HAP-1 (cell line): ENCODE data around the gene ALDH16A1.

Experiments used
- DNase-seq, 2 experiments: peaks; one replicate each; pipeline ENCODE4 v3.0.0-alpha.2; 2016 to 2020; ENCODE audit warnings: low spot score in 2 of 2
- H3K27me3 ChIP-seq: fragments of 250-450 bp; sonication (Bioruptor Pico); 2 replicates; pipeline ENCODE4 v1.5.1; 2020; ENCODE audit warnings: low read depth, mild to moderate bottlenecking, moderate library complexity
- H3K36me3 ChIP-seq: fragments of 250-450 bp; sonication (Bioruptor Pico); replicated peaks from 2 replicates; pipeline ENCODE4 v1.5.1; 2020; ENCODE audit warnings: mild to moderate bottlenecking
- H3K4me1 ChIP-seq: fragments of 250-450 bp; sonication (Bioruptor Pico); 2 replicates; pipeline ENCODE4 v1.5.1; 2020; ENCODE audit warnings: mild to moderate bottlenecking
- H3K4me3 ChIP-seq: fragments of 250-450 bp; sonication (Bioruptor Pico); 2 replicates; pipeline ENCODE4 v1.5.1; 2020; ENCODE audit warnings: mild to moderate bottlenecking, moderate library complexity
- H3K9me3 ChIP-seq: fragments of 250-450 bp; sonication (Bioruptor Pico); 2 replicates; pipeline ENCODE4 v1.5.1; 2020; ENCODE audit warnings: mild to moderate bottlenecking, moderate library complexity
- in situ Hi-C: fragments of 300-500 bp; cut with MboI; formaldehyde crosslinking; loops from 3 replicates; pipeline ENCODE4 v1.14.3; 2020; ENCODE audit warnings: low sequenced_read_pairs, inconsistent platforms, mixed read lengths

The ALDH16A1 gene

DNA sequence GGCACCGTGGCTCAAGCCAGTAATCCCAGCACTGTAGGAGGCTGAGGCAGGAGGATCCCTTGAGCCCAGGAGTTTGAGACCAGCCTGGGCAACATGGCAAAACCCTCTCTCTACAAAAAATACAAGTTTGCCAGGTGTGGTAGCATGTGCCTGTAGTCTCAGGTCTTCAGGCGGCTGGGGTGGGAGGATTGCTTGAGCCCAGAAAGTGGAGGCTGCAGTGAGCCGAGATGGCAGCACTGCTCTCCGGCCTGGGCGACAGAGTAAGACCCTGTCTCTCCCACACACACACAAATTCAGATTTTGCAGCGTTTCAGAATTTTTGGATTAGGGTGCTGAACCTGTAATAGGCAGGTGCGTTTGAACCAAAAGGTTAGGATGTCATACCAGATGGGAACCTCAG is 45.5 kb downstream of the ALDH16A1 start:
- peak overlapping the region; percentile 2; the same call in 1 of the 2 replicates for H3K4me3 ChIP-seq
- H3K9me3 ChIP-seq = no peaks in the 10 kb centered on the region
- peaks cover 24% of the 10 kb centered on the region for H3K4me1 ChIP-seq
- in situ Hi-C loops = loop anchor here (5.0 to 25.0 kb wide), 2 partner anchors 184 to 364 kb away; partner anchors contain the start of genes PNKP and PTOV1
- no peaks in the 10 kb centered on the region for H3K27me3 ChIP-seq
- peaks cover 41% of the 10 kb centered on the region for H3K36me3 ChIP-seq
- DNase-seq = no peak

- no peak overlapping the region for H3K4me3 ChIP-seq
- no peaks in the 10 kb centered on the region for H3K9me3 ChIP-seq
- H3K36me3 ChIP-seq = peaks cover 41% of the 10 kb centered on the region
- in situ Hi-C loops = loop anchor here (5.0 to 25.0 kb wide), 2 partner anchors 183 to 363 kb away; partner anchors contain the start of genes PNKP and PTOV1
- no peaks in the 10 kb centered on the region for H3K27me3 ChIP-seq
- H3K4me1 ChIP-seq = peaks cover 26% of the 10 kb centered on the region
- DNase-seq = no peak
Observed at GRCh38 chr19:49499030-49499670, 46.1 kb downstream of the ALDH16A1 start.

GRCh38 chr19:49502866-49503581 is 50.0 kb downstream of the ALDH16A1 start:
- H3K27me3 ChIP-seq = no peaks in the 10 kb centered on the region
- in situ Hi-C loops = no loop called here
- no peaks in the 10 kb centered on the region for H3K9me3 ChIP-seq
- H3K4me3 ChIP-seq = no peak overlapping the region
- peaks cover 14% of the 10 kb centered on the region for H3K4me1 ChIP-seq
- DNase-seq = peak; percentile 80
- H3K36me3 ChIP-seq = peaks cover 23% of the 10 kb centered on the region

DNA sequence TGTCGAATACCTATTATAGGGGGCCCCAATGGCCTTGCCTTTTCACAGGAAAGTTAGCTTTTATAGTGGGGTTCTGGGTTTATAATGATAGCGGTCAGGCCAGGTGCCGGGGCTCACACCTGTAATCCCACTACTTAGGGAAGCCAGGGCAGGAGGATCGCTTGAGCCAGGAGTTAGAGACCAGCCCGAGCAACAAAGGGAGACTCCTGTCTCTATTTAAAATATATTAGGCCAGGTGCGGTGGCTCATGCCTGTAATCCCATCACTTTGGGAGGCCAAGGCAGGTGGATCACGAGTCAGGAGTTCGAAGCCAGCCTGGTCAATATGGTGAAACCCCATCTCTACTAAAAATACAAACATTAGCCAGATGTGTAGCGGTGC is 50.5 kb downstream of the ALDH16A1 start:
- no peaks in the 10 kb centered on the region for H3K27me3 ChIP-seq
- peaks cover 17% of the 10 kb centered on the region for H3K36me3 ChIP-seq
- H3K9me3 ChIP-seq = no peaks in the 10 kb centered on the region
- H3K4me3 ChIP-seq = no peak overlapping the region
- no peak for DNase-seq
- peaks cover 10% of the 10 kb centered on the region for H3K4me1 ChIP-seq
- in situ Hi-C loops = no loop called here

- H3K36me3 ChIP-seq = no peaks in the 10 kb centered on the region
- H3K4me3 ChIP-seq = no peak overlapping the region
- peak; percentile 71 to 87 for DNase-seq
- no peaks in the 10 kb centered on the region for H3K9me3 ChIP-seq
- H3K4me1 ChIP-seq = peaks cover 10% of the 10 kb centered on the region
- no peaks in the 10 kb centered on the region for H3K27me3 ChIP-seq
- in situ Hi-C loops = no loop called here
Observed at GRCh38 chr19:49506575-49507105, 53.6 kb downstream of the ALDH16A1 start.

DNA sequence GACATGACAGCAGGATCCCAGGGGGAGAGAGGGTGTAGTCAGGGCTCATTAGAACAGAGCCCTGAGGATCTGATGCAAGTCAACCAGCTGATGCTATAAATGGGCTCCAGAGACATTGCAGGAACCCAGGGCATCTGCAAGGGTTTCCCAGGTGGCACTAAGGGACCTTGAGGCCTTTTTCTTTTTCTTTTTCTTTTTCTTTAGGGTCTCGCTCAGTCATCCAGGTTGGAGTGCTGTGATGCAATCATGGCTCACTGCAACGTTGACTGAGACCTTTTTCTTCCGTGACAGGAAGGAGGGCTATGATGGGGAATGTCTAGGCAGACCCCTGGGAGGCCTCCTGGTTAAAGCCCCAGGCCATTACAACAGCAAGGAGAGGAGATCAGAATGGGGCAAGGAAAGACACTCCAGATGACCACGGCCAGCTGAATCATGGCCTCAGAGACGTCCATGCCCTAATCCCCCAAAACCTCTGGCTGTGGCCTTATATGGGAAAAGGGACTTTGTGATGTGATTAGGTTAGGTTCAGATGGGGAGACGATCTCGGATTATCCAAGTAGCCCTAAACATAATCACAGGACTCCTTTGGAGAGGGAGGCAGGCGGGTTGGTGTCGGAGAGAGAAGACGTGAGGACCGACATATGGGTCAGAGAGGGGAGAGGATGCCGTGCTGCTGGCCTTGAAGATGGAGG is 54.9 kb downstream of the ALDH16A1 start:
- Histone ChIP-seq H3K4me1 (peaks cover 9% of the 10 kb centered on the region), H3K36me3 (no peaks in the 10 kb centered on the region), H3K4me3 (no peak overlapping the region), H3K27me3 (no peaks in the 10 kb centered on the region), H3K9me3 (no peaks in the 10 kb centered on the region)
- DNase-seq = no peak
- in situ Hi-C loops = no loop called here

GRCh38 chr19:49512970-49513745 is 60.1 kb downstream of the ALDH16A1 start:
- Histone ChIP-seq H3K27me3 (no peaks in the 10 kb centered on the region), H3K4me3 (peak overlapping the region; percentile 25), H3K36me3 (no peaks in the 10 kb centered on the region), H3K4me1 (no peaks in the 10 kb centered on the region), H3K9me3 (no peaks in the 10 kb centered on the region)
- DNase-seq = peak in 1 of 2 experiments; percentile 30
- in situ Hi-C loops = no loop called here

- Histone ChIP-seq H3K9me3 (no peaks in the 10 kb centered on the region), H3K4me1 (no peaks in the 10 kb centered on the region), H3K36me3 (no peaks in the 10 kb centered on the region), H3K27me3 (no peaks in the 10 kb centered on the region), H3K4me3 (peak overlapping the region; percentile 25; the same call in 1 of the 2 replicates)
- in situ Hi-C loops = no loop called here
- no peak for DNase-seq
Observed at GRCh38 chr19:49513746-49514118, 60.7 kb downstream of the ALDH16A1 start.

GRCh38 chr19:49514151-49514550 is 61.1 kb downstream of the ALDH16A1 start:
- DNase-seq = no peak
- in situ Hi-C loops = no loop called here
- H3K4me1 ChIP-seq = no peaks in the 10 kb centered on the region
- H3K36me3 ChIP-seq = no peaks in the 10 kb centered on the region
- H3K9me3 ChIP-seq = no peaks in the 10 kb centered on the region
- no peak overlapping the region for H3K4me3 ChIP-seq
- H3K27me3 ChIP-seq = no peaks in the 10 kb centered on the region

DNA sequence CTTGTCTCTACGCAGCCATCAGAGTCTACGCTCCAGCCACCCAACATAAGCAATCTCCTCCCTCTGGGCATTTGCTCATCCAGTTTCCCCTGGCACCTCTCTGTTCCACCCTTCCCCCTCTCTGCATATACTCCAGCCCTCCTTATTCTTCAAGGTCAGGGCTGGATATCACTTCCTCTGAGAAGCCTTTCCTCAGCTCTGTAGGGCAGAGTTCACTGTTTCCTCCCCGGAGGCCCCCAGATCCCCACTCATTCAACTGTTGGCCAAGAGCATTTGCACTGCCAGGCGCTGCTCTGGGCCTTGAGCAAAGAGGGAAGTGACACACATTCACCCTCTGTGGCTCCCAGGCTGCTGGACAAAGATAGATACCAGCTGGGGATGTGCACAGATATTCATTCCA is 62.7 kb downstream of the ALDH16A1 start:
- H3K4me3 ChIP-seq = no peak overlapping the region
- no peaks in the 10 kb centered on the region for H3K36me3 ChIP-seq
- no peaks in the 10 kb centered on the region for H3K4me1 ChIP-seq
- in situ Hi-C loops = no loop called here
- DNase-seq = no peak
- H3K27me3 ChIP-seq = no peaks in the 10 kb centered on the region
- H3K9me3 ChIP-seq = no peaks in the 10 kb centered on the region

DNA sequence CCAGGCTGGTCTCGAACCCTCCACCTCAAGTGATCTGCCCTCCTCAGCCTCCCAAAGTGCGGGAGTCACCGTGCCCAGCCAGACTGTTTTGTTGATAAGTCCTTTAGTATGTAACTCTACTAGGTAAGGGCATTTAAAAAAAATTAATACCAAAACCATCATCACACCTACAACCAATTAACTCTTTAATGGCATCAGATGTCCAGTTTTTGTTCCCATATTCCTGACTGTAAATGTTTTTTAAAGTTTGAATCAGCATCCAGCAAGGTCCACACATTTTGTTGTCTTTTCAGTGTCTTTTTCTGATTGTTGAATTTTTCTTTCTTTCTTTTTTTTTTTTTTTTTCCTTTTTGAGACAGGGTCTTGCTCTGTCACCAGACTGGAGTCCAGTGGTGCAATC is 65.0 kb downstream of the ALDH16A1 start:
- Histone ChIP-seq H3K4me3 (no peak overlapping the region), H3K27me3 (no peaks in the 10 kb centered on the region), H3K4me1 (no peaks in the 10 kb centered on the region), H3K9me3 (no peaks in the 10 kb centered on the region), H3K36me3 (no peaks in the 10 kb centered on the region)
- in situ Hi-C loops = no loop called here
- DNase-seq = no peak
